H9 (cell line): ENCODE data around the gene PDK2. TPM values are rescaled to one million over a fixed set of nuclear protein-coding genes. Genes with fewer than 3 reads are reported as not detected.

Experiments
- DNase-seq: peaks from one replicate; pipeline ENCODE4 v3.0.0-alpha.2; 2017
- H2AFZ ChIP-seq: one replicate; pipeline ENCODE4 v1.6.1; 2013; ENCODE audit warnings: mild to moderate bottlenecking, low read length, control low read depth, moderate library complexity
- H2AK5ac ChIP-seq: 2 replicates; pipeline ENCODE4 v1.6.1; 2013; ENCODE audit warnings: low read length, control low read depth, mixed read lengths; ENCODE audit not compliant: insufficient read length
- H2BK120ac ChIP-seq: one replicate; pipeline ENCODE4 v1.6.1; 2013; ENCODE audit warnings: low read depth, mild to moderate bottlenecking, low read length, control low read depth, inconsistent platforms; ENCODE audit not compliant: poor library complexity, severe bottlenecking
- H2BK12ac ChIP-seq: 2 replicates; pipeline ENCODE4 v1.6.1; 2013; ENCODE audit warnings: low read length, control low read depth, mixed read lengths, low read depth; ENCODE audit not compliant: insufficient read length
- H2BK15ac ChIP-seq: 2 replicates; pipeline ENCODE4 v1.6.1; 2013; ENCODE audit warnings: low read depth, low read length, control low read depth
- H2BK20ac ChIP-seq: one replicate; pipeline ENCODE4 v1.6.1; 2013; ENCODE audit warnings: low read depth, mild to moderate bottlenecking, low read length, control low read depth, inconsistent platforms; ENCODE audit not compliant: poor library complexity, severe bottlenecking
- H2BK5ac ChIP-seq: 2 replicates; pipeline ENCODE4 v1.6.1; 2013; ENCODE audit warnings: low read length, control low read depth, mixed read lengths; ENCODE audit not compliant: insufficient read length
- H3K14ac ChIP-seq: 2 replicates; pipeline ENCODE4 v1.6.1; 2013; ENCODE audit warnings: low read length, control low read depth; ENCODE audit not compliant: insufficient read depth
- H3K18ac ChIP-seq: 2 replicates; pipeline ENCODE4 v1.6.1; 2013; ENCODE audit warnings: low read depth, mild to moderate bottlenecking, mixed read lengths, low read length, control low read depth; ENCODE audit not compliant: insufficient read length
- H3K23ac ChIP-seq: 2 replicates; pipeline ENCODE4 v1.6.1; 2013; ENCODE audit warnings: low read length, control low read depth, mixed read lengths, low read depth; ENCODE audit not compliant: insufficient read length
- H3K23me2 ChIP-seq: 2 replicates; pipeline ENCODE4 v1.6.1; 2013; ENCODE audit warnings: low read depth, mild to moderate bottlenecking, mixed read lengths, low read length, control low read depth; ENCODE audit not compliant: insufficient read length, poor library complexity, severe bottlenecking
- H3K27ac ChIP-seq: 2 replicates; pipeline ENCODE4 v1.5.1; 2013; ENCODE audit warnings: low read length, control low read depth, mixed read lengths, low read depth; ENCODE audit not compliant: insufficient read length
- H3K27me3 ChIP-seq: 2 replicates; pipeline ENCODE4 v1.6.1; 2013; ENCODE audit warnings: low read length, control low read depth, inconsistent platforms; ENCODE audit not compliant: insufficient read depth
- H3K4ac ChIP-seq: 2 replicates; pipeline ENCODE4 v1.6.1; 2013; ENCODE audit warnings: low read depth, mild to moderate bottlenecking, control low read depth, inconsistent platforms, low read length, moderate library complexity
- H3K4me1 ChIP-seq: 2 replicates; pipeline ENCODE4 v1.6.1; 2013; ENCODE audit warnings: low read length, control low read depth, inconsistent platforms; ENCODE audit not compliant: insufficient read depth
- H3K4me2 ChIP-seq: 2 replicates; pipeline ENCODE4 v1.6.1; 2013; ENCODE audit warnings: low read length, control low read depth, mixed read lengths; ENCODE audit not compliant: insufficient read length, insufficient read depth
- H3K56ac ChIP-seq: 2 replicates; pipeline ENCODE4 v1.6.1; 2013; ENCODE audit warnings: low read depth, mild to moderate bottlenecking, mixed read lengths, low read length, control low read depth; ENCODE audit not compliant: insufficient read length
- H3K79me1 ChIP-seq: 2 replicates; pipeline ENCODE4 v1.6.1; 2013; ENCODE audit warnings: low read depth, mild to moderate bottlenecking, moderate library complexity, low read length, control low read depth, inconsistent platforms; ENCODE audit not compliant: insufficient read depth, poor library complexity, severe bottlenecking
- H3K79me2 ChIP-seq: 2 replicates; pipeline ENCODE4 v1.6.1; 2013; ENCODE audit warnings: low read length, control low read depth, inconsistent platforms; ENCODE audit not compliant: insufficient read depth
- H3K9ac ChIP-seq: 2 replicates; pipeline ENCODE4 v1.6.1; 2013; ENCODE audit warnings: low read length, control low read depth, mixed read lengths; ENCODE audit not compliant: insufficient read length; ENCODE audit errors: extremely low read depth
- H3K9me3 ChIP-seq: one replicate; pipeline ENCODE4 v1.6.1; 2013; ENCODE audit warnings: low read depth, low read length, inconsistent platforms; ENCODE audit not compliant: control insufficient read depth
- H3T11ph ChIP-seq: one replicate; pipeline ENCODE4 v1.6.1; 2013; ENCODE audit warnings: mild to moderate bottlenecking, low read length, control low read depth, inconsistent platforms
- H4K20me1 ChIP-seq: one replicate; pipeline ENCODE4 v1.6.1; 2013; ENCODE audit not compliant: control insufficient read depth, insufficient read length, insufficient read depth
- H4K5ac ChIP-seq: 2 replicates; pipeline ENCODE4 v1.6.1; 2013; ENCODE audit warnings: low read depth, mild to moderate bottlenecking, mixed read lengths, low read length, control low read depth; ENCODE audit not compliant: insufficient read length
- H4K8ac ChIP-seq: replicated peaks from 2 replicates; pipeline ENCODE4 v1.6.1; 2013; ENCODE audit warnings: low read length, control low read depth, mixed read lengths, low read depth; ENCODE audit not compliant: insufficient read length
- H4K91ac ChIP-seq: 2 replicates; pipeline ENCODE4 v1.6.1; 2013; ENCODE audit warnings: low read depth, mild to moderate bottlenecking, moderate library complexity, mixed read lengths, low read length, control low read depth; ENCODE audit not compliant: insufficient read length
- H3K27ac Mint-ChIP-seq, 3 experiments: 2 replicates in 2 of 3; 3 replicates in 1 of 3; pipeline ENCODE4 v1.8.0; 2020 to 2021; ENCODE audit warnings: mixed read lengths in 3 of 3, mild to moderate bottlenecking in 1 of 3, moderate library complexity in 1 of 3
- H3K27me3 Mint-ChIP-seq: 2 replicates; pipeline ENCODE4 v1.8.0; 2021; ENCODE audit warnings: low read depth, mild to moderate bottlenecking, moderate library complexity, mixed read lengths
- H3K36me3 Mint-ChIP-seq, 3 experiments: 2 replicates in 2 of 3; 3 replicates in 1 of 3; pipeline ENCODE4 v1.8.0; 2020 to 2021; ENCODE audit warnings: low read depth in 3 of 3, mixed read lengths in 3 of 3; ENCODE audit not compliant: insufficient read depth in 1 of 3
- H3K4me1 Mint-ChIP-seq, 2 experiments: 2 replicates each; pipeline ENCODE4 v1.8.0; 2020; ENCODE audit warnings: mixed read lengths in 2 of 2
- H3K4me3 Mint-ChIP-seq, 2 experiments: 2 replicates in 1 of 2; 3 replicates in 1 of 2; pipeline ENCODE4 v1.8.0; 2020 to 2021; ENCODE audit warnings: mild to moderate bottlenecking in 2 of 2, mixed read lengths in 2 of 2, moderate library complexity in 1 of 2
- H3K9me3 Mint-ChIP-seq, 2 experiments: 2 replicates in 1 of 2; 3 replicates in 1 of 2; pipeline ENCODE4 v1.8.0; 2020; ENCODE audit warnings: mild to moderate bottlenecking in 2 of 2, mixed read lengths in 2 of 2, moderate library complexity in 1 of 2
- CTCF ChIP-seq: fragments of 200-600 bp; sonication (generic); conservative IDR thresholded peaks from 3 replicates; pipeline ENCODE4 v1.8.0; 2021; ENCODE audit warnings: antibody characterized with exemption, mild to moderate bottlenecking
- WGBS: extraction: QIAGEN DNeasy Blood & Tissue Kit; methylation state at CpG from one replicate; pipeline ENCODE4 v1.1.7; 2013; ENCODE audit warnings: missing lambda C conversion rate, low lambda C conversion rate, mixed read lengths; ENCODE audit not compliant: insufficient read length; ENCODE audit errors: extremely low coverage; 5-methylcytosine and 5-hydroxymethylcytosine counted together
- total RNA-seq: library from RNA; stranded (reverse); gene quantifications from 2 replicates; pipeline ENCODE4 v1.2.1, GENCODE V29; 2021

PDK2 gene
- total RNA-seq, 1 experiment from 2014 or later = 19.9 TPM

GRCh38 chr17:50129728-50130558, 34.8 kb downstream of the PDK2 start, which contains the start of gene SAMD14:
TSS of gene SAMD14 (minus strand) at chr17:50130160. CDS start at chr17:50124959, 5,201 bp downstream.
- Histone ChIP-seq H2BK20ac (no peak within 1 kb of the TSS), H3K23me2 (peaks cover 12% of the 10 kb centered on the region), H4K91ac (no peak within 1 kb of the TSS), H3K56ac (no peak within 1 kb of the TSS), H2BK5ac (no peak within 1 kb of the TSS), H3K18ac (no peak within 1 kb of the TSS), H3K9me3 (no peaks in the 10 kb centered on the region), H2BK12ac (no peak within 1 kb of the TSS), H2AK5ac (no peak within 1 kb of the TSS), H3K4me2 (peak within 1 kb of the TSS; percentile 82), H3K27me3 (no peaks in the 10 kb centered on the region; the same call in 1 of the 2 replicates), H4K8ac (no peak within 1 kb of the TSS), H3K79me1 (no peaks in the 10 kb centered on the region), H3T11ph (no peak within 1 kb of the TSS), H3K14ac (peak within 1 kb of the TSS; percentile 66; the same call in 1 of the 2 replicates), H3K9ac (no peak within 1 kb of the TSS), H4K20me1 (no peaks in the 10 kb centered on the region), H3K4me1 (peaks cover 5% of the 10 kb centered on the region; the same call in 1 of the 2 replicates), H3K27ac (no peak within 1 kb of the TSS), H3K23ac (no peak within 1 kb of the TSS), H2BK120ac (no peak within 1 kb of the TSS), H4K5ac (no peak within 1 kb of the TSS), H2AFZ (no peak within 1 kb of the TSS), H3K79me2 (no peaks in the 10 kb centered on the region), H2BK15ac (no peak within 1 kb of the TSS), H3K4ac (no peak within 1 kb of the TSS)
- WGBS = no CpG with 5 or more reads among the region's 84 CpGs
- no peaks in the 10 kb centered on the region; a peak in 2 of 7 replicates for H3K36me3 Mint-ChIP-seq
- peaks cover 32 to 61% of the 10 kb centered on the region in 2 experiments for H3K4me1 Mint-ChIP-seq
- H3K27ac Mint-ChIP-seq = no peak within 1 kb of the TSS
- TF ChIP-seq CTCF = no peak
- peak; percentile 60 for DNase-seq
- peaks cover 42% of the 10 kb centered on the region for H3K27me3 Mint-ChIP-seq
- H3K9me3 Mint-ChIP-seq = no peaks in the 10 kb centered on the region; a peak in 1 of 5 replicates
- peak within 1 kb of the TSS; percentile 83 to 93 for H3K4me3 Mint-ChIP-seq
